ENCODE results near the gene PISD.
"Not testable (repeated sequence)": the region's sequence is repeated elsewhere in the genome, so short reads cannot be mapped to it uniquely, and the experiment has no call there.

Gene PISD

DNA sequence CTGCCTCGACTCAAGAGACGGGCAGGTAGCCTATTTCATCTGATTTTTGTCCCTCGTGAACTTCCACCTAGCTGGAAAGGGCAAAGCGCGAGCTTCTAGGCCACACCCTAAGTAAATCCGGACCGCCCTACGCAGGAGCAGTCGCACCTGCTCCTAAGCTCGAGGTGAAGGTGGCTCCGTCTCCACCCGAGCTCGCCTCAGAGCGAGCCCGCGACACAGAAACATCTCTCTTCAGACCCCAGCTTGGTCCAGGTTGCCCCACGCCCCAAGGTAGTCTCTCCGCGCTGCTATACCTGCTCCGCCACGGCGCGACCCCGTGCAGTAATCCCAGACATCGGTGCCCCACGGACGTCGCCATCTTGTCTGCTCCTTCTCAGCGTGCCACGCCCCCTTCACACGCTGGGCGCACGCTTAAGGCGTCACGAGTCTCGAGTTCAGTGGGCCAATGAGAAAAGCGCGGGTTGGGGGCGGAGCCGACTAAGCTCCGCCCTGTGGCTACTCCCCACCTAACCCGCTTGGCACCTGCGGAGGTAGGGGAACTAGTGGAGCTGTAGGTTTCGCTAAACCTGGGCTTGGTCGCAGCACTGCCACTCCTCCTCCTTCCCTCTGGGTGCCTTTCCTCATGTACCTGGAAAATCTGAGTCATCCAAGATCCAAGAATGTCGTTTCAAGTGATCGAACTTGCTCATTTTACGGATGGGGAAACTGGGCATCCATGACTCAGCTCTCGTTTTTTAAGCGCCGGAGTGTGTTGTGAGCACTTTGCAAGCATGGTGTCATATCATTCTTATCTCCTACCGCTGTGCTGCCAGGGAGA, at the start of gene PISD:
Gene PISD, minus strand, starts transcription at position 365 of the 817 bp plus-strand sequence. Its CDS starts 7 bp downstream, at position 358.
- peaks cover 25% of the 10 kb centered on the region for H3K36me3 Mint-ChIP-seq (ENCODE audit: low read depth)
- peaks cover 44% of the 10 kb centered on the region for H3K4me1 Mint-ChIP-seq (ENCODE audit: low read depth)
- peak; percentile 98 for DNase-seq
- peak within 1 kb of the TSS; percentile 95 for H3K4me3 Mint-ChIP-seq
- H3K9me3 Mint-ChIP-seq: no peaks in the 10 kb centered on the region
- H3K27me3 Mint-ChIP-seq: no peaks in the 10 kb centered on the region
- peak within 1 kb of the TSS; percentile 97 for H3K27ac Mint-ChIP-seq

DNA sequence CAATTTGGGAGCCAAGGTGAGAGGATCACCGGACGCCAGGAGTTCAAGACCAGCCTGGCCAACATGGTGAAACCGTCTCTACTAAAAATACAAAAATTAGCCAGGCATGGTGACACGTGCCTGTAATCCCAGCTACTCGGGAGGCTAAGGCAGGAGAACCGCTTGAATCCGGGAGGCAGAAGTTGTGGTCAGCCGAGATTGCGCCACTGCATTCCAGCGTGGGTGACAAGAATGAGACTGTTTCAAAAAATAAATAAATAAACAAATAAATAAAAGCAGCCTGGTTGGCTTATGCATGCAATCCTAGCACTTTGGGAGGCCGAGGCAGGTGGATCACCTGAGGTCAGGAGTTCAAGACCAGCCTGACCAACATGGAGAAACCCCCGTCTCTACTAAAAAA, 49.2 kb upstream of the PISD start:
- H3K27ac Mint-ChIP-seq; H3K4me1 Mint-ChIP-seq (ENCODE audit: low read depth); H3K27me3 Mint-ChIP-seq; H3K4me3 Mint-ChIP-seq; DNase-seq; H3K9me3 Mint-ChIP-seq: not testable (repeated sequence)
- H3K36me3 Mint-ChIP-seq (ENCODE audit: low read depth): peaks cover 74% of the 10 kb centered on the region

DNA sequence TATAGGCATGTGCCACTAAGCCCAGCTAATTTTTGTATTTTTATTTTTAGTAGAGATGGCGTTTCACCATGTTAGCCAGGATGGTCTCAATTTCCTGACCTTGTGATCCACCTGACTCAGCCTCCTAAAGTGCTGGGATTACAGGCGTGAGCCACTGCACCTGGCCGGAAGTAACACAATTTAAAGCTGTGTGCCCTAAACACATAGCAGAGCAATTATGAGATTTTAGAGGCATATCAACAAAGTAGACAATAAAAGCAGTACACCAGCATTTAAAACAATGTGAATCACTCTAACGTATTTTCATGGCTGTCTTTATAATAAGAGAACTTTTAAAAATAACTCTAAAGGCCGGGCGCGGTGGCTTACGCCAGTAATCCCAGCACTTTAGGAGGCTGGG, 45.5 kb upstream of the PISD start:
- Mint-ChIP-seq H3K4me3 (no peak overlapping the region), H3K27me3 (no peaks in the 10 kb centered on the region), H3K36me3 (ENCODE audit: low read depth) (peaks cover 63% of the 10 kb centered on the region), H3K27ac (no peak overlapping the region), H3K9me3 (no peaks in the 10 kb centered on the region), H3K4me1 (ENCODE audit: low read depth) (no peaks in the 10 kb centered on the region)
- DNase-seq: no peak

DNA sequence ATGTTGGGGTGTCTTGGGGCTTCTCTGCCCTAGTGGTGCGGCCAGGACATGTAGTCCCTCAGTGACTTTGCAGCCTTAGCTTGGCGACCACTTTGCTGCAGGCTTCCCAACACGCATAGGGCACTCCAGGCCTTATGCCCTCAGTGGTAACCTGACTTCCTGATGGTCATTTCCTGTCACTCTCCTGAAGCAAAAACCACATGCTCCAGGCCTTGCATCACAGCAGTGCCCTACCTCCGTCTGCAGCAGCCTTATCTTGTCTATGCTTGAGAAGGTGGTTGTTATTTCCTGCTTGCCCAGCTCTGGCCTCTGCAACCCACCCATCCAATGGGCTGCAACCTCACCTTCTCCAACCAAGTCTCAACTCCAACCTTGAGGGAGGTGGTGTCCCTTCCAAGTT, 33.4 kb upstream of the PISD start:
- DNase-seq: no peak
- peaks cover 19% of the 10 kb centered on the region for H3K4me1 Mint-ChIP-seq (ENCODE audit: low read depth)
- H3K4me3 Mint-ChIP-seq: no peak overlapping the region
- H3K27me3 Mint-ChIP-seq: no peaks in the 10 kb centered on the region
- peaks cover 83% of the 10 kb centered on the region for H3K36me3 Mint-ChIP-seq (ENCODE audit: low read depth)
- H3K9me3 Mint-ChIP-seq: no peaks in the 10 kb centered on the region
- H3K27ac Mint-ChIP-seq: peak overlapping the region; percentile 74

DNA sequence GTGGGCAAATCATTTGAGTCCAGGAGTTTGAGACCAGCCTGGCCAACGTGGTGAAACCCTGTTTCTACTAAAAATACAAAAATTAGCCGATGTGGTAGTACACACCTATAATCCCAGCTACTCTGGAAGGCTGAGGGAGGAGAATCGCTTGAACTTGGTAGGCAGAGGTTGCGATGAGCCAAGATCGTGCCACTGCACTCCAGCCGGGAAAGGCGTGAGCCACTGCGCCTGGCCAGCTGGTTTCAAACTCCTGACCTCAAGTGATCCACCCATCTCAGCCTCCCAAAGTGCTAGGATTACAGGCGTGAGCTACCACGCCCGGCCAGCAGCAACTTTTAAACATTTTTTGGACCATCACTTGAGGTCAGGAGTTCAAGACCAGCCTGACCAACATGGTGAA, 32.0 kb upstream of the PISD start:
- not testable (repeated sequence) for H3K27me3 Mint-ChIP-seq, DNase-seq, H3K27ac Mint-ChIP-seq, H3K9me3 Mint-ChIP-seq, H3K4me3 Mint-ChIP-seq
- Mint-ChIP-seq H3K4me1 (ENCODE audit: low read depth) (peaks cover 19% of the 10 kb centered on the region), H3K36me3 (ENCODE audit: low read depth) (peaks cover 79% of the 10 kb centered on the region)

DNA sequence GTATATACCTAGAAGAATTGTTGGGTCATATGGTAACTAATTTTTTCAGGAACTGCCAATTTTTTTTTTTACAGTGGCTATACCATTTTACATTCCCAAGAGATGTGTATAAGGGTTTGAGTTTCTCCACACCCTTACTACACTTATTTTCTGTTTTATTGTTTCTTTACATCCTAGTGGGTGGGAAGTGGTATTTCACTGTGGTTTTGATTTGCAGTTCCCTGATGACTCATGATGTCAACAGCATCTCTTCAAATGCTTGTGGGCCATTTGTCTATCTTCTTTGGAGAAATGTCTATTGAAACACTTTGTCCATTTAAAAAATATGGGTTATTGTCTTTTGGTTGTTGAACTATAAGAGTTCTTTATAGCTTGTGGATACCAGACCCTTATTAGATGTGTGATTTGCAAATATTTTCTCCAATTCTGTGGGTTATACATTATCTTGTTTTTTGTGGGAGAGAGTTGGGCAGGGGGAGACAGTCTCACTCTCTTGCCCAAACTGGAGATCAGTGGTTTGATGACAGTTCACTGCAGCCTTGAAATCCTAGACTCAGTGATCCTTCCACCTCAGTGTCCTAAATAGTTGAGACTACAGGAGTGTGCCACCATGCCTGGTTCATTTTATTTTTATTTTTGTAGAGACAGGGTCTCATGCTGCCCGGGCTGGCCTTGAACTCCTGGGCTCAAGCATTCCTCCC, 30.3 kb upstream of the PISD start:
- DNase-seq: no peak
- peak overlapping the region; percentile 25 for H3K4me3 Mint-ChIP-seq
- H3K27me3 Mint-ChIP-seq: no peaks in the 10 kb centered on the region
- peaks cover 77% of the 10 kb centered on the region for H3K36me3 Mint-ChIP-seq (ENCODE audit: low read depth)
- peak overlapping the region; percentile 70 for H3K27ac Mint-ChIP-seq
- peaks cover 19% of the 10 kb centered on the region for H3K4me1 Mint-ChIP-seq (ENCODE audit: low read depth)
- no peaks in the 10 kb centered on the region for H3K9me3 Mint-ChIP-seq

DNA sequence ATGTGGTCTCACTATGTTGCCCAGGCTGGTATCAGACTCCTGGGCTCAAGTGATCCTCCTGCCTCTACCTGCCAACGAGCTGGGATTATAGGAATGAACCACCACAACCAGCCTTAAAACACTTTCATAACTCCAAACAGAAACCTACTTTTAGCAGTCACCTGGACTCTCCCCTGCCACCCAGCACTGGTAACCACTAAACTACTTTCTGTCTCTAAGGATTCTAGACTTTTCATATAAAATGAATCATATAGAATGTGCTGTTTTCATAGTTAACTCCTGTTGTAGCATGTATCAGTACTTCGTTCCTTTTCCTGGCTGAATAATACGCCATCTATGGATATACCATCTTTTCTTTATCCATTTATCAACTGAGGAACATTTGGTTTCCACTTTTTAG, 29.4 kb upstream of the PISD start:
- peak overlapping the region; percentile 59 for H3K27ac Mint-ChIP-seq
- peaks cover 19% of the 10 kb centered on the region for H3K4me1 Mint-ChIP-seq (ENCODE audit: low read depth)
- no peaks in the 10 kb centered on the region for H3K9me3 Mint-ChIP-seq
- H3K27me3 Mint-ChIP-seq: no peaks in the 10 kb centered on the region
- no peak for DNase-seq
- peaks cover 76% of the 10 kb centered on the region for H3K36me3 Mint-ChIP-seq (ENCODE audit: low read depth)
- H3K4me3 Mint-ChIP-seq: no peak overlapping the region

DNA sequence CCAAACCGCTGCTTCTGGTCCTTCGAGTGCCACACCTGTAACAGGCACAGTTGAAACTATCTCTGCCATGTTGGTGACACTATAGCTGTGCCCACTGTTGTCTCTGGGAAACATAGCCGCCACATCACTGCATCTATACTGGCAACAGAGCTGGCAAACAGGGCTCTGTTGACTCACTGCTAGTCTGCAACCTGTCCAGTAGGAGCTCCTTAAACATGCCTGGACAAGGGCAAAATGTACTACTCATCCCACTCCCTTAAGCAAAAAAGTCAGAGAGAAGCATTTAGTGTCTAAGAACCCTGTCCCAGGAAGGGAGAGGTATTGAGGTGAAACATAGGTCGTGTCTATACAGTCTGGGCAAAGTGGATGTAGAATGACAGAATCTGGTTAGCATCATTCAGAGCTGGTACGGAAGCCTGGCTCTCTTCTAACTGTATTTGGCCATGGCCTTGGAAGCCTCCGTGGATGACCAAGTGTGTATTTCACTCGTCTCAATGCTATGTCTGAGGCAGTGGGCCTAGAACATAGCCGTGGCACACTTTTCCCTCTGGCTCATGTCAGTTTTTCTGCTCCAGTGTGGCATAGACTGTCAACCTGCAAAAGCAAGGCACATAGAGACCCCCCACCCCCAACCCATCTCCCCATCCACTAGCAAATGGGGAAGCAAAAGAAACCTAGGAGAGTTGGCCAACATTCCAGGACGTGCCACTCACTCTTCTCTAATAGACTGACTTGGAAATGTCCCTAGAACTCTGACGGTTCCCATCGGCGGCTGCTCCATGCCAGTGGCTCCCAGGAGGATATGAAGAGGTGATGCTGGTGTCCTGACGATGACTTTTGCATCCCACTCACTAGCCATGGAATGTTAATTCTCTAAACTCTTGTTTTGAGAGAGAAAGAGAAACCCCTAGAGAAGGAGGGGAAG, 21.4 kb upstream of the PISD start:
- Mint-ChIP-seq H3K27me3 (no peaks in the 10 kb centered on the region), H3K4me3 (no peak overlapping the region), H3K27ac (peak overlapping the region; percentile 42), H3K36me3 (ENCODE audit: low read depth) (peaks cover 60% of the 10 kb centered on the region), H3K4me1 (ENCODE audit: low read depth) (no peaks in the 10 kb centered on the region), H3K9me3 (no peaks in the 10 kb centered on the region)
- DNase-seq: no peak

DNA sequence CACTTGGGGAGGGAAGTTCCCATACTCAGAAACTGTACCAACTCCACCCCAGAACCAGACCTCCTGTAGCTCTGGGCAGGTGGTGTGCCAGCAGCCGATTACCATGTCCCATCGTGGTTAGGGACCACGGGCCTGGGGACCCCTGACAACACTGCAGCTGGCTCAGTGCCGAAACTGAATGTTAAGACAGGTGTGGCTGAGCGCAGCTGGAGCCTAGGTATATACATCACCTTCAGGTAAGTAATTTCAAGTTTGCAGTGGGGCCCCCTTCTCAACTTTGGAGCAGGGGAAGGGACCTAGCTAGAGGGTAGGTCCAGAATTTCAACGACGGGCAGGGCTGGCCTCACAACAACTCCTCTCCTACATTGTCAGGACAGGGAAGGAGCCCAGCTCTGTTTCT, 20.7 kb upstream of the PISD start:
- Mint-ChIP-seq H3K27ac (peak overlapping the region; percentile 56), H3K4me1 (ENCODE audit: low read depth) (peaks cover 2% of the 10 kb centered on the region), H3K36me3 (ENCODE audit: low read depth) (peaks cover 54% of the 10 kb centered on the region), H3K27me3 (no peaks in the 10 kb centered on the region), H3K9me3 (no peaks in the 10 kb centered on the region), H3K4me3 (no peak overlapping the region)
- no peak for DNase-seq

DNA sequence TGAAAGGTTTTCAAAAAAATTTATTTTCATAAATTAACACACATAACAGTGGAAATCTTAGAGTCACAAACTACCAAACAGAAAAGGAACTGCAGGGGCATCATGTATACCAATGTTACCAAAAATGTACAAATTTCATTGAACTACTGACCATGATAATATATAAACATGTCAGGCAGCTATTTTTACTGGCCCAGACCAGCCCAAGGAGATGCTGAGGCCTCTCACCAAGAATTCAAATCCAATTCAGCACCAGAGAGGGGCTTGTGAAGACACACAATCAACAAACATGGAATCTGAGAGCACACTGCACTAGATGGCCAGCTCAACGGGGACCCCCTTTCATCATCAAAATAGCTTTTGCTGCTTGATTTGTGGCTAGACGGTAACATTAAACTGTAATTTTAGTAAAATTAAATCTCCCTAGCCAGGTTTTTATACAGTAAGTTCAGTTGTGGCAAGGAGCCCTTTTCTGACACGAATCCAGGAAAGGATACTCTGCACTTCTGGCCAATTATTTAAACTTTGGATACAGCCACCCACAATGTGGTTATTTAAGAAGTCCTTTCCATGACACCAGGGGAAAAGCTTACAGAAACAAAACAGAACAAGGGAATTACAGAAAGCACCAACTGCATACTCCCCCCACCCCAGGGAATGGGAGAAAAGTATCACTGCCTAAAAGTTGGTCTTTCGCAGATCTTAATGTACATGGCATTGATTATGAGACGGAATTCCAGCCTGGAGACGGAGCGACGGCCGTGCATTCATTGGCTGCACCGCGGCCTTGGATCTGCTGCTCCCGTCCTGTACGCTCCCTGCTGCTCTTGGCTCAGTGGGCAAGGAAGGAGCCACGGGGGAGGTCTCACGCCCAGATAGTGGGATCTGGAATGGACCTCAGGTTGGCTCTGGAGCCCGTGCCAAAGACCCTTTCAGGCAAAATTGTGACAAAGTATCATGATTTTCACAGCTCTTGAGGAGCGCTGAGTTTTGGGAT, 19.6 kb upstream of the PISD start:
- Mint-ChIP-seq H3K9me3 (no peaks in the 10 kb centered on the region), H3K27me3 (no peaks in the 10 kb centered on the region), H3K4me3 (no peak overlapping the region), H3K36me3 (ENCODE audit: low read depth) (peaks cover 46% of the 10 kb centered on the region), H3K4me1 (ENCODE audit: low read depth) (peaks cover 7% of the 10 kb centered on the region), H3K27ac (no peak overlapping the region)
- no peak for DNase-seq

DNA sequence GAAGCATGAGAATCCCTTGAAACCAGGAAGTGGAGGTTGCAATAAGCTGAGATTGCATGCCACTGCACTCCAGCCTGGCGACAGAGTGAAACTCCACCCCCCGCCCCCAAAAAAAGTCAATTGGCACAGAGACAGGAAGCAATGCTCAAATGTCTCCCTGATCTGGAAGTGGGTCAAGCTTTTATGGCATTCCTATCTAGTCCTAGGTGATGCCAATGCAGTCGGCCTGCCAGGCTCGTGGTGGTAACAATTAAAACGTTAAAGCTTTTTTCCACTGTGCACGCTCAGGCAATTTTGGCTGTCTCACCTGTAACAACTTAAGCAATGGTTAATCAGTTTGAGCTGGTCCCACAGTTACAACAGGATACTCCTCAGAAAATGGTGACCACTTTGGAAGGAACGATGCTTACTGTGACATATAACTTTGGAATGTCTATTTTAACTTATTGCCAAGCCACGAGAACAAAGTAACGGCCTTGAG, 18.9 kb upstream of the PISD start:
- no peak for DNase-seq

DNA sequence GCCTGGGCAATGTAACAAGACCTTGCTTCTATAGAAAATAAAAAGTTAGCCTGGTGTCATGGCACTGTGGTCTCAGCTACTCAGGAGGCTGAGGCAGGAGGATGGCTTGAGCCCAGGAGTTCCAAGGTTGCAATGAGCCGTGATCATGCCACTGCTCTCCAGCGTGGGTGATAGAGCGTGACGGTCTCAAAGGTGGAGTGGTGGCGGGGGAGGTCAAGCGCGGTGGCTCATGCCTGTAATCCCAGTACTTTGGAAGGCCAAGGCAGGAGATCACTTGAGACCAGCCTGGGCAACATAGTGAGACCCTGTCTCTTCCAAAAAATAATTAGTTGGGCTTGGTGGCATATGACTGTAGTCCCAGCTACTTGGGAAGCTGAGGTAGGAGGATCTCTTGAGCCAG, 16.7 kb upstream of the PISD start:
- H3K4me3 Mint-ChIP-seq: no peak overlapping the region
- no peaks in the 10 kb centered on the region for H3K27me3 Mint-ChIP-seq
- peaks cover 19% of the 10 kb centered on the region for H3K36me3 Mint-ChIP-seq (ENCODE audit: low read depth)
- no peak for DNase-seq
- peak overlapping the region; percentile 75 for H3K27ac Mint-ChIP-seq
- no peaks in the 10 kb centered on the region for H3K9me3 Mint-ChIP-seq
- peaks cover 14% of the 10 kb centered on the region for H3K4me1 Mint-ChIP-seq (ENCODE audit: low read depth)

More for the DNA sequence above, 18.9 kb upstream of the PISD start:
- H3K4me1 Mint-ChIP-seq (ENCODE audit: low read depth): peaks cover 14% of the 10 kb centered on the region
- H3K27me3 Mint-ChIP-seq: no peaks in the 10 kb centered on the region
- no peak overlapping the region for H3K27ac Mint-ChIP-seq
- H3K36me3 Mint-ChIP-seq (ENCODE audit: low read depth): peaks cover 41% of the 10 kb centered on the region
- no peaks in the 10 kb centered on the region for H3K9me3 Mint-ChIP-seq
- H3K4me3 Mint-ChIP-seq: no peak overlapping the region

DNA sequence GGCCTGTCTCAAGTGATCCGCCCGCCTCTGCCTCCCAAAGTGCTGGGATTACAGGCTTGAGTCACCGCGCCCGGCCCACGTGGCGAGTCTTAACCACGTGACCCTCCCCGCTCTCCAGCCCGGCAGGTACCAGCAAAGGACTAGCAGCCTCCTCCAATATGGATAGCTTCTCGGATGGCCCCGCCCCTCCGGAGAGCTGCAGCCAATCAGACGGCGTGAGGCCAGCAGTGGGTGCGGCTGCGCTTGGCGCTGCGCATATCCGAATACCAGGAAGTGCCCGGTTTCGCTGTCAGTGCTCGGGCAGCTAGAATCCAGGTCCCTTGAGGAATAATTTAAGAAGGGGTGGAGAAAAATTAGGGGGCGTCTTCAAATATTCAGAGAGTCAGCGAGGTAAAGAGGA, 14.7 kb upstream of the PISD start:
- Mint-ChIP-seq H3K9me3 (no peaks in the 10 kb centered on the region), H3K4me3 (peak overlapping the region; percentile 82), H3K36me3 (ENCODE audit: low read depth) (peaks cover under 1% of the 10 kb centered on the region), H3K27me3 (no peaks in the 10 kb centered on the region), H3K27ac (peak overlapping the region; percentile 92), H3K4me1 (ENCODE audit: low read depth) (peaks cover 14% of the 10 kb centered on the region)
- DNase-seq: peak; percentile 92
